Esophagus (tissue), 2 donors: ENCODE measurements around the gene GNRH2. TPM values are rescaled to one million over a fixed set of nuclear protein-coding genes. Genes with fewer than 3 reads are reported as not detected.

ENCODE experiments used
- H3K27ac ChIP-seq, 2 donors: one replicate each; pipeline ENCODE4 v1.5.1; 2013; ENCODE audit warnings: low read depth in 2 of 2, mild to moderate bottlenecking in 2 of 2, inconsistent platforms in 1 of 2, low read length in 1 of 2, moderate library complexity in 1 of 2
- H3K27me3 ChIP-seq, 2 donors: one replicate each; pipeline ENCODE4 v1.6.1; 2013; ENCODE audit warnings: low read length in 2 of 2, control low read depth in 1 of 2, mild to moderate bottlenecking in 1 of 2; ENCODE audit not compliant: insufficient read depth in 2 of 2, control insufficient read depth in 1 of 2
- H3K36me3 ChIP-seq, 2 donors: one replicate each; pipeline ENCODE4 v1.6.1; 2013; ENCODE audit warnings: low read length in 1 of 2; ENCODE audit not compliant: control insufficient read depth in 2 of 2, insufficient read depth in 2 of 2
- H3K4me1 ChIP-seq, 2 donors: one replicate each; pipeline ENCODE4 v1.6.1; 2013; ENCODE audit warnings: low read length in 1 of 2; ENCODE audit not compliant: control insufficient read depth in 2 of 2, insufficient read depth in 2 of 2
- H3K4me3 ChIP-seq, 2 donors: one replicate each; pipeline ENCODE4 v1.5.1; 2013; ENCODE audit warnings: low read length in 2 of 2, mild to moderate bottlenecking in 2 of 2, low read depth in 1 of 2, moderate library complexity in 1 of 2
- H3K9me3 ChIP-seq, 2 donors: one replicate each; pipeline ENCODE4 v1.6.1; 2013; ENCODE audit warnings: mild to moderate bottlenecking in 2 of 2, low read depth in 1 of 2, low read length in 1 of 2, moderate library complexity in 1 of 2; ENCODE audit not compliant: control insufficient read depth in 2 of 2, insufficient read depth in 1 of 2
- WGBS, 2 donors: extraction: QIAGEN DNeasy Blood & Tissue Kit; methylation state at CpG; one replicate each; pipeline ENCODE4 v1.1.7; 2013; 5-methylcytosine and 5-hydroxymethylcytosine counted together
- polyA plus RNA-seq, 2 donors: library from polyadenylated mRNA; stranded (reverse); fragments of 200-250 nt; gene quantifications; one replicate each; pipeline ENCODE4 v1.2.3, GENCODE V29; 2013
- donor health status: healthy with polysubstance abuse.
- donor health status: Bipolar disorder and iron deficiency.

Gene GNRH2
- polyA plus RNA-seq, 2 donors, result 0.24 TPM; not detected in 1

DNA sequence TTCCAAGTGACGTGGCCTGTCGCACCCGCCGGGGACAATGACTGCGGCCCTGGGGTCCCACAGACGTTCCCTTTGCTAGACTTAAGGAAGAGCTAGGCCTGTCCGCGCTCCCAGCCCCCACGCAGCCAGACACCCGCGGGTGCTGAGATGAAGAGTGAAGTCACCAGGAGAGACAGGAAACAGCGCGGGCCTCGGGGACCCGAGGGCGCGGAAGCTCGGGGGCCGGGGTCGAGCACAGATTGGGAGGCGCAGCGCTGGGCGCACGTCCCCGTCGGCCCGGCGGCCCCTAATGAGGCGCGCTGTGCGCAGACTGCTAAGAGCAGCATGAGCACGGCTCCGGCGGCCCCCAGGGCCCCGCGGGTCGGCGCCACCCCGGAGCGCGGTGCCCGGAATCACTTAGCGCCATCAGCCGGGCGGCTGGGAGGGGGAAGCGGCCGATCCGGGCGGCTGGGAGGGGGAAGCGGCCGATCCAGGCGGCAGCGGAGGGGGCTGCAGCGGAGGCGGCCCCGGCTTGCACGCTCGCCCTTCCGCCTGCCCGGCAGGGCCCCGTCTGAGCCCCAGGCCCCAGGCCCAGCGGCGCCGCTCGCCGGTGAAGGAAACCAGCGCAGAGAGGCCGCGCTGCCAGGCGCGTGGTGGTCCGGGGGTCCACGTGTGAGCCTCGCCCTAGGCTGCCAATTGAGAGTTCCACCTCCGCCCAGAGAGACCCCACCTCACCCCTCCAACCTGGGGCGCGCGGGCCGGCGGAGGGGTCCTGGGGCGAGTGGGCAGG, 49.4 kb downstream of the GNRH2 start:
- Histone ChIP-seq H3K27ac (no peak overlapping the region), H3K27me3 (peaks cover 0 to 6% of the 10 kb centered on the region in 2 donors), H3K9me3 (no peaks in the 10 kb centered on the region), H3K36me3 (no peaks in the 10 kb centered on the region), H3K4me3 (peak overlapping the region; percentile 29 to 32), H3K4me1 (peaks cover 0 to 7% of the 10 kb centered on the region in 2 donors)
- WGBS, 2 donors, result 12 to 13% methylated on average over 54 to 81 of the region's 81 CpGs

GRCh38 chr20:3093861-3094361, 50.5 kb downstream of the GNRH2 start:
- Histone ChIP-seq H3K4me1 (peaks cover 0 to 7% of the 10 kb centered on the region in 2 donors), H3K27ac (no peak overlapping the region), H3K4me3 (no peak overlapping the region), H3K36me3 (no peaks in the 10 kb centered on the region), H3K9me3 (no peaks in the 10 kb centered on the region), H3K27me3 (peaks cover 0 to 6% of the 10 kb centered on the region in 2 donors)
- 65 to 68% methylated on average over 10 of the region's 10 CpGs for WGBS, 2 donors

DNA sequence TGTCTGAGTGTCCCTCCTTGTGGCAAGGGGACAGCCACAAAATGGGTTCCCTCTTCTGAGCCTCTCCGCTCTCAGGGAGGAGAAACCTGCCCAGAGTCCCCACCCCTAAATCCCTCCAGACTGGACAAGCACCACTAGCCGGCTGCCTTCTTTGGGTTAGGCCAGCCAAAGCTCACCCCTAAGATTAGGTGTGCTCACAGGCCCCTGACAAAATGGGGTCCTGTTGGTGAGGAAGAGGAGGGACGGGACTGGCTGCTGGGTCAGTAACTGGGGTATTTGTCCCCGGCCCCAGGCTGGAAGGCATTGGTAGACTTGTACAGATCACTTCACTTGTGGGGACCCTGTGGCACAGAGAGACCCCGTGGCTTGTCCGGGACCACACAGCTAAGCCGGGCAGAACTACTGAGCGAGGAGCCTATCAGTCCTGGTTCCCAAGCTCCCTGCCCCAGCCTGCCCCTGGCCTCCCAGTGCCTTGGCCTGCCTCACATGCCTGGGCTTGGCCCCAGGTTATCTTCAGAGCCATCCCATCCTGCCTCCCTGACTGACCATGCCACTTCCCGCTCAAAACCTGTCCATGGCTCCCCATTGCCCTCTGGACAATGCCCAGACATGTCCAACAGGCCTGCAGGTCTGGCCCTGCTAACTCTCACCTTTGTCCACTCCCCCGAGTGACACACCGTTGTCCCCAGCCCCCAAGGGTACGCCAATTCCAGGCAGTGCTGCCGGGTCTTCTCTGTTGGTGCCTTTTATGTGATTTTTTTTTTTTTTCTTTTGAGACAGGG, 51.6 kb downstream of the GNRH2 start:
- H3K9me3 ChIP-seq, result no peaks in the 10 kb centered on the region
- peaks cover 0 to 6% of the 10 kb centered on the region in 2 donors for H3K27me3 ChIP-seq
- no peak overlapping the region for H3K4me3 ChIP-seq
- 82 to 86% methylated on average over 12 to 13 of the region's 13 CpGs for WGBS, 2 donors
- no peaks in the 10 kb centered on the region for H3K36me3 ChIP-seq
- H3K27ac ChIP-seq, result no peak overlapping the region
- H3K4me1 ChIP-seq, result peaks cover 0 to 7% of the 10 kb centered on the region in 2 donors

Other genes with a start within 250 kb of the GNRH2 start
- 1 to 10 TPM in 1 of 2 donors, under 1 TPM in 1; 0.28 to 2.5 TPM for gene CPXM1, start 243.0 kb upstream of the GNRH2 start, polyA plus RNA-seq
- gene C20orf141, start 228.6 kb upstream of the GNRH2 start, polyA plus RNA-seq, result not detected
- not detected for gene TMEM239, start 227.3 kb upstream of the GNRH2 start, polyA plus RNA-seq
- gene PCED1A, start 203.0 kb upstream of the GNRH2 start, polyA plus RNA-seq, result 10 to 100 TPM; 18.0 to 49.3 TPM
- gene VPS16, start 202.9 kb upstream of the GNRH2 start, polyA plus RNA-seq, result 10 to 100 TPM; 28.6 to 35.8 TPM
- 10 to 100 TPM; 11.5 to 21.7 TPM for gene PTPRA, start 170.1 kb upstream of the GNRH2 start, polyA plus RNA-seq
- 10 to 100 TPM; 57.2 to 67.1 TPM for gene MRPS26, start 2.4 kb downstream of the GNRH2 start, polyA plus RNA-seq
- under 1 TPM in 1 of 2 donors, not detected in 1; 0.13 TPM for gene OXT, start 28.0 kb downstream of the GNRH2 start, polyA plus RNA-seq
- gene AVP, start 41.1 kb downstream of the GNRH2 start, polyA plus RNA-seq, result not detected
- 1 to 10 TPM; 6.6 to 9.7 TPM for gene FASTKD5, start 116.2 kb downstream of the GNRH2 start, polyA plus RNA-seq
- gene UBOX5, start 116.2 kb downstream of the GNRH2 start, polyA plus RNA-seq, result 1 to 10 TPM; 2.9 to 3.0 TPM
- gene LZTS3, start 129.9 kb downstream of the GNRH2 start, polyA plus RNA-seq, result 1 to 10 TPM; 1.8 TPM
- gene DDRGK1, start 161.1 kb downstream of the GNRH2 start, polyA plus RNA-seq, result 10 to 100 TPM; 24.0 to 45.8 TPM
- gene ITPA, start 165.9 kb downstream of the GNRH2 start, polyA plus RNA-seq, result 10 to 100 TPM; 55.8 to 73.5 TPM
- gene SLC4A11, start 195.6 kb downstream of the GNRH2 start, polyA plus RNA-seq, result 10 to 100 TPM; 11.5 to 19.8 TPM